Prostate gland (tissue), 2 donors: ENCODE results near the gene RTN4R. TPM values are rescaled to one million over a fixed set of nuclear protein-coding genes. Genes with fewer than 3 reads are reported as not detected.

Experiments
- DNase-seq: peaks from one replicate; pipeline ENCODE4 v3.0.0-alpha.2; 2019; ENCODE audit warnings: low spot score
- H3K27ac ChIP-seq, 2 donors: fragments of 200-600 bp; sonication (generic); 2 replicates each; pipeline ENCODE4 v1.5.1; 2017 to 2019
- H3K27me3 ChIP-seq: fragments of 200-600 bp; sonication (generic); replicated peaks from 2 replicates; pipeline ENCODE4 v1.5.1; 2019; ENCODE audit not compliant: insufficient read depth
- H3K36me3 ChIP-seq, 2 donors: fragments of 200-600 bp; sonication (generic); 1 replicate in 1 of 2; 2 replicates in 1 of 2; pipeline versions ENCODE4 v1.5.1 to v1.8.1; 2017 to 2019
- H3K4me1 ChIP-seq: fragments of 200-600 bp; sonication (generic); replicated peaks from 2 replicates; pipeline ENCODE4 v1.5.1; 2019
- H3K4me3 ChIP-seq, 2 donors: fragments of 200-600 bp; sonication (generic); 2 replicates each; pipeline ENCODE4 v1.5.1; 2017 to 2019
- H3K9me3 ChIP-seq: fragments of 200-600 bp; sonication (generic); 2 replicates; pipeline ENCODE4 v1.5.1; 2017
- POLR2A ChIP-seq: fragments of 450-650 bp; IDR thresholded peaks from one replicate; pipeline ENCODE4 v1.6.1; 2016; ENCODE audit warnings: antibody characterized with exemption, mild to moderate bottlenecking
- POLR2AphosphoS5 ChIP-seq: sonication (generic); formaldehyde crosslinking; IDR thresholded peaks from one replicate; pipeline ENCODE4 v1.6.1; 2017; ENCODE audit warnings: antibody characterized with exemption
- WGBS: methylation state at CpG from one replicate; pipeline ENCODE4 v1.1.5; 2018; 5-methylcytosine and 5-hydroxymethylcytosine counted together
- intact Hi-C: fragments of 100-400 bp; cut with DNase I; formaldehyde crosslinking; loops from one replicate; pipeline ENCODE4 v1.14.2; 2022
- total RNA-seq, 2 donors: library from RNA; depleted of rRNA; stranded (reverse); fragments of >200 nt; gene quantifications; one replicate each; pipeline ENCODE4 v1.1.0, GENCODE V29; 2016
- TF ChIP-seq, protein P1 (sequence below), 4 experiments: fragments of 200-600 bp in 2 of 4; fragments of 450-650 bp in 2 of 4; sonication (generic) in 2 of 4; IDR thresholded peaks; 1 replicate in 3 of 4; 2 replicates in 1 of 4; pipeline ENCODE4 v1.5.1; 2016 to 2019; ENCODE audit warnings: antibody characterized with exemption in 4 of 4, mild to moderate bottlenecking in 2 of 4, moderate library complexity in 2 of 4

The RTN4R gene
- total RNA-seq, 2 donors from 2014 or later: 4.4 to 6.0 TPM

GRCh38 chr22:20232237-20232598, 35.9 kb downstream of the RTN4R start:
- DNase-seq: no peak
- Histone ChIP-seq H3K36me3 (no peaks in the 10 kb centered on the region), H3K4me3 (no peak overlapping the region), H3K27me3 (no peaks in the 10 kb centered on the region), H3K9me3 (no peaks in the 10 kb centered on the region), H3K4me1 (peaks cover 6% of the 10 kb centered on the region), H3K27ac (no peak overlapping the region)
- 82% methylated on average over 6 of the region's 6 CpGs for WGBS
- no peak for TF ChIP-seq POLR2A
- intact Hi-C loops: no loop called here

DNA sequence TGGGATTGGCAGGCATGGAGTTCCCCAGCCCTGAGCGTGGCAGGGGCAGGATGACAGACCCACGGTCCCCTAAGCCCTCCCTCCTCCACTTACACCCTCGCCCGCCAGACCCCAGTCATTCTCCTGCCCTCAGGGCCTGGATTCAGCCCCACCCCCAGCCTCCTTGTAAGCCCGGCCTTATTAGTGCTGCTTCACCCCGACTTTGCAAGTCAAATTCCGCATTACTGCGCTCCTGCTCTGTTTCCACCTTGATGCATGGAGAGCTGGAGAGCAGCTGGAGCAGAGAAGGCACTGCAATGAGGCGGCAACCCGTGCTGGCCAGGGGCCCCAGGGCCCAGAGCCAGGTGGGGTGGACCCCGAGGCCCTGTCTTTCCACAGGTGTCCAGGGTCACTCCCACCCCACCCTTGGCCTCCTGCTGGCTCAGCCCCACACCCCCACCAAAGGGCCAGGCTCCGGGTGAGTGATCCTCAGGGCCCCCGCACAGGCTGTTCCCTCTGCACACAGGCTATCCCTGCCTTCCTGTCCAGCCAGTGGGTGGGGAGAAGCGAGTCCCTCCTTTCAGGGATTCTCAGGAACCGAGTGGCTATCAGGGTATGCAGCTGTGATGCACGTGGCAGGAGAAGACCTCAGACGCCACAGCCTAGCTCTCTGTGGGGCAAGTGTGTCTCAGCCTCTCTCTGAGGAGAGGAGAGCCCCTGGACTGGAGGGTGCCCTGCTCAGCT, 36.4 kb downstream of the RTN4R start:
- intact Hi-C loops: no loop called here
- Histone ChIP-seq H3K27ac (no peak overlapping the region), H3K4me3 (no peak overlapping the region), H3K9me3 (no peaks in the 10 kb centered on the region), H3K27me3 (no peaks in the 10 kb centered on the region), H3K4me1 (peaks cover 6% of the 10 kb centered on the region), H3K36me3 (no peaks in the 10 kb centered on the region)
- TF ChIP-seq POLR2AphosphoS5 (no peak), POLR2A (no peak)
- TF ChIP-seq, protein P1, sequence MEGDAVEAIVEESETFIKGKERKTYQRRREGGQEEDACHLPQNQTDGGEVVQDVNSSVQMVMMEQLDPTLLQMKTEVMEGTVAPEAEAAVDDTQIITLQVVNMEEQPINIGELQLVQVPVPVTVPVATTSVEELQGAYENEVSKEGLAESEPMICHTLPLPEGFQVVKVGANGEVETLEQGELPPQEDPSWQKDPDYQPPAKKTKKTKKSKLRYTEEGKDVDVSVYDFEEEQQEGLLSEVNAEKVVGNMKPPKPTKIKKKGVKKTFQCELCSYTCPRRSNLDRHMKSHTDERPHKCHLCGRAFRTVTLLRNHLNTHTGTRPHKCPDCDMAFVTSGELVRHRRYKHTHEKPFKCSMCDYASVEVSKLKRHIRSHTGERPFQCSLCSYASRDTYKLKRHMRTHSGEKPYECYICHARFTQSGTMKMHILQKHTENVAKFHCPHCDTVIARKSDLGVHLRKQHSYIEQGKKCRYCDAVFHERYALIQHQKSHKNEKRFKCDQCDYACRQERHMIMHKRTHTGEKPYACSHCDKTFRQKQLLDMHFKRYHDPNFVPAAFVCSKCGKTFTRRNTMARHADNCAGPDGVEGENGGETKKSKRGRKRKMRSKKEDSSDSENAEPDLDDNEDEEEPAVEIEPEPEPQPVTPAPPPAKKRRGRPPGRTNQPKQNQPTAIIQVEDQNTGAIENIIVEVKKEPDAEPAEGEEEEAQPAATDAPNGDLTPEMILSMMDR (IDR thresholded peaks at IDR 0.05): no peak
- WGBS: 83% methylated on average over 16 of the region's 17 CpGs
- no peak for DNase-seq

GRCh38 chr22:20230777-20231420, 37.2 kb downstream of the RTN4R start:
- TF ChIP-seq, protein P1 (IDR thresholded peaks at IDR 0.05): no peak
- TF ChIP-seq POLR2AphosphoS5 (no peak), POLR2A (no peak)
- H3K36me3 ChIP-seq: no peaks in the 10 kb centered on the region
- H3K4me3 ChIP-seq: no peak overlapping the region
- intact Hi-C loops: no loop called here
- peaks cover 6% of the 10 kb centered on the region for H3K4me1 ChIP-seq
- 85% methylated on average over 11 of the region's 11 CpGs for WGBS
- H3K27me3 ChIP-seq: no peaks in the 10 kb centered on the region
- no peak overlapping the region for H3K27ac ChIP-seq
- no peak for DNase-seq
- H3K9me3 ChIP-seq: no peaks in the 10 kb centered on the region

- intact Hi-C loops: no loop called here
- Histone ChIP-seq H3K27ac (no peak overlapping the region), H3K9me3 (no peaks in the 10 kb centered on the region), H3K4me3 (no peak overlapping the region), H3K27me3 (no peaks in the 10 kb centered on the region), H3K36me3 (no peaks in the 10 kb centered on the region), H3K4me1 (peaks cover 6% of the 10 kb centered on the region)
- TF ChIP-seq, protein P1 (IDR thresholded peaks at IDR 0.05): no peak
- TF ChIP-seq POLR2AphosphoS5: peak; percentile 15
- DNase-seq: peak; percentile 16
- 19% methylated on average over 18 of the region's 24 CpGs for WGBS
Measured at GRCh38 chr22:20229916-20230775, 38.0 kb downstream of the RTN4R start.

DNA sequence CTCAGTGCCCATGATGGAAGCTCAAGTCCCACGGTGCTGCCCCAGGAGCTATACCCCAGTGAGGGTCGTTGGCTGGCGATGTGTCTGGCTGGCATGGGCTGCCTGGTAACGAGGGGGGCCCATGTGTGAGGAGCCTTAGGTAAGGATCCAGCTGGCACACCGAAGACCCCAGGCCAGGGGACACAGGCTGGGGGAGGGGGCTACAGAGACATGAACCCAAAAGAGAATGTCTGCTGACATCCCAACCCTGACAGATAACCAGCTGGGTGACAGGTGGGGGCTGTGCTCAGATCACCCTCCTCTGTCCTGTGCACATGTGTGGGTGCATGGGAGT, 39.2 kb downstream of the RTN4R start:
- H3K36me3 ChIP-seq: no peaks in the 10 kb centered on the region
- TF ChIP-seq POLR2AphosphoS5 (no peak), POLR2A (no peak)
- H3K4me3 ChIP-seq: no peak overlapping the region
- intact Hi-C loops: no loop called here
- H3K27me3 ChIP-seq: no peaks in the 10 kb centered on the region
- DNase-seq: no peak
- H3K4me1 ChIP-seq: peaks cover 6% of the 10 kb centered on the region
- no peak overlapping the region for H3K27ac ChIP-seq
- no peaks in the 10 kb centered on the region for H3K9me3 ChIP-seq
- WGBS: 97% methylated on average over 5 of the region's 5 CpGs
